Activated CD4-positive, alpha-beta T cell treated with anti-CD3 and anti-CD28 coated beads, Interleukin-2, amount 50 U/mL, for 24 hours (primary cell): ENCODE results near the gene CEP70.
A peak's percentile ranks its signal among the peaks of the same experiment; 100 is the strongest.
"Not testable (repeated sequence)": the region's sequence is repeated elsewhere in the genome, so short reads cannot be mapped to it uniquely, and the experiment has no call there.

Experiments used
- DNase-seq, 2 donors: peaks; one replicate each; pipeline ENCODE4 v3.0.0-alpha.2; 2020; ENCODE audit warnings: low read depth in 1 of 2, low spot score in 1 of 2

CEP70 gene

GRCh38 chr3:138594150-138594934 is at the start of gene CEP70:
Gene CEP70, minus strand, starts transcription at chr3:138594260. Its CDS starts 21,333 bp downstream, at chr3:138572927.
- DNase-seq: peak; percentile 69 to 79

GRCh38 chr3:138642927-138643253 is 48.8 kb upstream of the CEP70 start:
- DNase-seq: no peak

GRCh38 chr3:138642226-138642926 is 48.3 kb upstream of the CEP70 start:
- no peak for DNase-seq

- no peak for DNase-seq
Observed at GRCh38 chr3:138640537-138640936, 46.5 kb upstream of the CEP70 start.

- no peak for DNase-seq
Observed at GRCh38 chr3:138638641-138639040, 44.6 kb upstream of the CEP70 start.

GRCh38 chr3:138629526-138629925 is 35.5 kb upstream of the CEP70 start:
- DNase-seq: no peak

GRCh38 chr3:138625707-138626365 is 31.8 kb upstream of the CEP70 start:
- no peak for DNase-seq

- DNase-seq: no peak
Observed at GRCh38 chr3:138624518-138624917, 30.5 kb upstream of the CEP70 start.

GRCh38 chr3:138620431-138620830 is 26.4 kb upstream of the CEP70 start:
- DNase-seq: no peak

GRCh38 chr3:138615462-138615861 is 21.4 kb upstream of the CEP70 start:
- DNase-seq: no peak

GRCh38 chr3:138609898-138610266 is 15.8 kb upstream of the CEP70 start:
- DNase-seq: no peak

GRCh38 chr3:138608322-138609135 is 14.5 kb upstream of the CEP70 start, which contains the start of gene FAIM:
Gene FAIM, plus strand, starts transcription at chr3:138608771. Its CDS starts 10,956 bp downstream, at chr3:138619727.
- DNase-seq: peak; percentile 37 to 50

GRCh38 chr3:138604106-138604595 is 10.1 kb upstream of the CEP70 start:
- DNase-seq: not testable (repeated sequence)

- not testable (repeated sequence) for DNase-seq
Observed at GRCh38 chr3:138601661-138602060, 7.6 kb upstream of the CEP70 start.

GRCh38 chr3:138600100-138600745 is 6.2 kb upstream of the CEP70 start:
- no peak for DNase-seq

- DNase-seq: no peak
Observed at GRCh38 chr3:138598534-138598933, 4.5 kb upstream of the CEP70 start.

- DNase-seq: not testable (repeated sequence)
Observed at GRCh38 chr3:138597186-138597976, 3.3 kb upstream of the CEP70 start.

- DNase-seq: no peak
Observed at GRCh38 chr3:138594935-138595610, 1.0 kb upstream of the CEP70 start.

- no peak for DNase-seq
Observed at GRCh38 chr3:138593488-138594149, 441 bp downstream of the CEP70 start.
